Left lung (tissue), 10 donors: ENCODE results near the gene UBR4. TPM values are rescaled to one million over a fixed set of nuclear protein-coding genes. Genes with fewer than 3 reads are reported as not detected.
"Not testable (repeated sequence)": the region's sequence is repeated elsewhere in the genome, so short reads cannot be mapped to it uniquely, and the experiment has no call there.

Experiments used
- ATAC-seq: fragments of 200-7000 bp; cut with Tn5 transposase; one replicate; pipeline ENCODE4 v1.9.1; 2020; ENCODE audit warnings: moderate library complexity
- DNase-seq, 4 donors: peaks; one replicate each; pipeline ENCODE4 v3.0.0-alpha.2; 2013 to 2020
- H3K27ac ChIP-seq, 2 donors: fragments of 200-600 bp; sonication (generic) in 1 of 2; one replicate each; pipeline versions ENCODE4 v1.5.0 to v1.8.0; 2020 to 2021
- H3K27me3 ChIP-seq, 2 donors: fragments of 200-600 bp; sonication (generic) in 1 of 2; one replicate each; pipeline versions ENCODE4 v1.5.0 to v1.8.0; 2020 to 2021
- H3K36me3 ChIP-seq, 2 donors: fragments of 200-600 bp; sonication (generic) in 1 of 2; one replicate each; pipeline versions ENCODE4 v1.5.0 to v1.8.0; 2020 to 2021
- H3K4me1 ChIP-seq, 2 donors: fragments of 200-600 bp; one replicate each; pipeline ENCODE4 v1.8.0; 2021
- H3K4me3 ChIP-seq, 2 donors: fragments of 200-600 bp; sonication (generic) in 1 of 2; one replicate each; pipeline versions ENCODE4 v1.5.0 to v1.8.0; 2020 to 2021; ENCODE audit warnings: mild to moderate bottlenecking in 1 of 2
- H3K9me3 ChIP-seq, 2 donors: fragments of 200-600 bp; sonication (generic) in 1 of 2; one replicate each; pipeline versions ENCODE4 v1.5.0 to v1.8.0; 2020 to 2021
- CTCF ChIP-seq, 2 donors: fragments of 200-600 bp; sonication (generic) in 1 of 2; IDR thresholded peaks; one replicate each; pipeline versions ENCODE4 v1.5.0 to v1.8.0; 2021; ENCODE audit warnings: antibody characterized with exemption in 2 of 2
- intact Hi-C, 2 donors: fragments of 100-400 bp; cut with DNase I; formaldehyde crosslinking; loops; one replicate each; pipeline versions ENCODE4 v1.11.2 to v1.14.2; 2022
- polyA plus RNA-seq, 6 donors: library from polyadenylated mRNA; unstranded; fragments of 120-200 nt; gene quantifications; one replicate each; pipeline ENCODE4 v1.2.1, GENCODE V29; 2013; ENCODE audit not compliant: insufficient read length in 6 of 6
- total RNA-seq, 2 donors: library from RNA; stranded (reverse); fragmentation: NEBNext Ultra II Directional; extraction: Animal tissue kit (Norgen Biotek cat#: 25700); gene quantifications; one replicate each; pipeline ENCODE4 v1.2.1, GENCODE V29; 2021
- donor health status: DM: no; HTN: yes; CAD: no.
- donor health status: DM: no; HTN: no; CAD: no.

UBR4 gene
- total and polyA plus RNA-seq, 8 donors = 95.9 to 130 (median 109) TPM

GRCh38 chr1:19182223-19182622 lies 27.8 kb downstream of the UBR4 start:
- H3K36me3 ChIP-seq = peaks cover 5 to 98% of the 10 kb centered on the region in 2 donors
- intact Hi-C loops = no loop called here

GRCh38 chr1:19180265-19180657 lies 29.8 kb downstream of the UBR4 start:
- intact Hi-C loops = not testable (repeated sequence)

More at GRCh38 chr1:19182223-19182622, 27.8 kb downstream of the UBR4 start:
- H3K9me3 ChIP-seq = no peaks in the 10 kb centered on the region
- ATAC-seq (no peak), DNase-seq (no peak)
- H3K27me3 ChIP-seq = no peaks in the 10 kb centered on the region
- TF ChIP-seq CTCF (IDR thresholded peaks at IDR 0.05) = no peak
- no peak overlapping the region for H3K27ac ChIP-seq
- no peaks in the 10 kb centered on the region for H3K4me1 ChIP-seq
- no peak overlapping the region for H3K4me3 ChIP-seq

GRCh38 chr1:19179597-19180264 lies 30.3 kb downstream of the UBR4 start:
- ATAC-seq = peak; percentile 52
- no peaks in the 10 kb centered on the region for H3K9me3 ChIP-seq
- no peak overlapping the region for H3K27ac ChIP-seq
- DNase-seq = peak in 1 of 4 donors; percentile 10
- H3K27me3 ChIP-seq = no peaks in the 10 kb centered on the region
- H3K4me1 ChIP-seq = no peaks in the 10 kb centered on the region
- H3K4me3 ChIP-seq = no peak overlapping the region
- H3K36me3 ChIP-seq = peaks cover 8 to 98% of the 10 kb centered on the region in 2 donors
- no peak for TF ChIP-seq CTCF (IDR thresholded peaks at IDR 0.05)
- intact Hi-C loops = no loop called here

More at GRCh38 chr1:19180265-19180657, 29.8 kb downstream of the UBR4 start:
- H3K4me3 ChIP-seq, H3K27ac ChIP-seq, H3K27me3 ChIP-seq, ATAC-seq, H3K9me3 ChIP-seq, DNase-seq, H3K4me1 ChIP-seq: not testable (repeated sequence)
- H3K36me3 ChIP-seq = peaks cover 8 to 98% of the 10 kb centered on the region in 2 donors

- no peak for DNase-seq
- no peaks in the 10 kb centered on the region for H3K9me3 ChIP-seq
- no peak for TF ChIP-seq CTCF (IDR thresholded peaks at IDR 0.05)
- peak; percentile 73 for ATAC-seq
- peaks cover 8 to 98% of the 10 kb centered on the region in 2 donors for H3K36me3 ChIP-seq
- no peak overlapping the region for H3K27ac ChIP-seq
- no peak overlapping the region for H3K4me3 ChIP-seq
- no peaks in the 10 kb centered on the region for H3K4me1 ChIP-seq
- intact Hi-C loops = no loop called here
- H3K27me3 ChIP-seq = no peaks in the 10 kb centered on the region
These were observed 31.2 kb downstream of the UBR4 start for GRCh38 chr1:19178734-19179398.

GRCh38 chr1:19177811-19178210 lies 32.3 kb downstream of the UBR4 start:
- DNase-seq (no peak), ATAC-seq (no peak)
- no peak overlapping the region for H3K27ac ChIP-seq
- intact Hi-C loops = no loop called here
- H3K9me3 ChIP-seq = no peaks in the 10 kb centered on the region
- no peaks in the 10 kb centered on the region for H3K4me1 ChIP-seq
- peaks cover 8 to 98% of the 10 kb centered on the region in 2 donors for H3K36me3 ChIP-seq
- TF ChIP-seq CTCF (IDR thresholded peaks at IDR 0.05) = no peak
- no peak overlapping the region for H3K4me3 ChIP-seq
- H3K27me3 ChIP-seq = no peaks in the 10 kb centered on the region
